ENCODE measurements around the gene PJA1. TPM values are rescaled to one million over a fixed set of nuclear protein-coding genes. Genes with fewer than 3 reads are reported as not detected.

PJA1 gene
- total and polyA plus RNA-seq, 2 donors (not counting 3 experiments of a cell fraction or from before 2014, with no cell fraction given): 8.2 to 16.1 TPM

GRCh38 chrX:69146739-69147138, 18.5 kb downstream of the PJA1 start:
- POLR2A ChIA-PET: no interaction called here
- no peaks in the 10 kb centered on the region for H3K36me3 ChIP-seq (ENCODE audit: control insufficient read depth in 2 of 2, extremely low read depth in 1 of 2, insufficient read depth in 2 of 2, low read length in 2 of 2)
- TF ChIP-seq POLR2A (IDR thresholded peaks at IDR 0.05; ENCODE audit: low read depth, low read length) (no peak), POLR2AphosphoS5 (IDR thresholded peaks at IDR 0.05; ENCODE audit: insufficient read depth, low read depth, low read length) (no peak)
- intact Hi-C loops (cut with micrococcal nuclease) (no loop called here), dilution Hi-C loops (cut with MboI; ENCODE audit: extremely low pct_ligation_motif_present, low sequenced_read_pairs) (no loop called here)
- CTCF ChIA-PET: no interaction called here
- no peaks in the 10 kb centered on the region for H4K20me1 ChIP-seq (replicated peaks; ENCODE audit: control insufficient read depth, extremely low read depth, insufficient read depth, low read length)
- H3K9ac ChIP-seq (replicated peaks; ENCODE audit: extremely low read depth, insufficient read depth, low read length): no peak overlapping the region
- no peaks in the 10 kb centered on the region for H3K4me1 ChIP-seq (ENCODE audit: control insufficient read depth, extremely low read depth, insufficient read depth, low read length)
- H3K4me2 ChIP-seq (ENCODE audit: insufficient read depth, low read length): no peak overlapping the region
- no peaks in the 10 kb centered on the region for H3K79me2 ChIP-seq (ENCODE audit: control insufficient read depth, insufficient read depth, low read length)
- no TSS peak for BruUV-seq (replicated peaks)
- no peak overlapping the region for H2AFZ ChIP-seq (ENCODE audit: low read depth, low read length)
- no peak overlapping the region for H3K27ac ChIP-seq (ENCODE audit: insufficient read depth, low read depth, low read length)
- no peaks in the 10 kb centered on the region for H3K9me3 ChIP-seq (replicated peaks; ENCODE audit: control insufficient read depth, insufficient read depth, low read length)
- FAIRE-seq (no peak), DNase-seq (ENCODE audit: low read depth, low spot score) (no peak)
- no peaks in the 10 kb centered on the region for H3K9me1 ChIP-seq (replicated peaks; ENCODE audit: control insufficient read depth, extremely low read depth, insufficient read depth, low read length)
- H3K4me3 ChIP-seq (replicated peaks in 1 of 3; ENCODE audit: insufficient read depth in 1 of 3, low read depth in 1 of 3, low read length in 3 of 3): no peak overlapping the region
- H3K27me3 ChIP-seq (ENCODE audit: control insufficient read depth in 2 of 2, insufficient read depth in 2 of 2, low read length in 2 of 2): no peaks in the 10 kb centered on the region

- H3K9me3 ChIP-seq (replicated peaks; ENCODE audit: control insufficient read depth, insufficient read depth, low read length): no peaks in the 10 kb centered on the region
- no peaks in the 10 kb centered on the region for H3K79me2 ChIP-seq (ENCODE audit: control insufficient read depth, insufficient read depth, low read length)
- H3K27ac ChIP-seq (ENCODE audit: insufficient read depth, low read depth, low read length): no peak overlapping the region
- no peaks in the 10 kb centered on the region for H3K4me1 ChIP-seq (ENCODE audit: control insufficient read depth, extremely low read depth, insufficient read depth, low read length)
- no peak overlapping the region for H2AFZ ChIP-seq (ENCODE audit: low read depth, low read length)
- FAIRE-seq: no peak
- H3K4me3 ChIP-seq (replicated peaks in 1 of 3; ENCODE audit: insufficient read depth in 1 of 3, low read depth in 1 of 3, low read length in 3 of 3): no peak overlapping the region
- TF ChIP-seq MYC (IDR thresholded peaks at IDR 0.05; ENCODE audit: low read depth, low read length): no peak
- no peak for TF ChIP-seq MAX (IDR thresholded peaks at IDR 0.05; ENCODE audit: insufficient read depth, insufficient read length)
- no peak for TF ChIP-seq GATA2 (IDR thresholded peaks at IDR 0.05; ENCODE audit: insufficient read depth, insufficient read length, low read depth, low read length)
- TF ChIP-seq POLR2AphosphoS5 (IDR thresholded peaks at IDR 0.05; ENCODE audit: insufficient read depth, low read depth, low read length): no peak
- TF ChIP-seq EZH2 (IDR thresholded peaks at IDR 0.05; ENCODE audit: borderline replicate concordance, low read depth, low read length, severe bottlenecking): no peak
- TF ChIP-seq POLR2A (IDR thresholded peaks at IDR 0.05; ENCODE audit: low read depth, low read length): no peak
- TF ChIP-seq CTCF (IDR thresholded peaks at IDR 0.05; ENCODE audit: extremely low read depth in 1 of 2, insufficient read depth in 1 of 2, low read depth in 1 of 2, low read length in 2 of 2): no peak
- no peak for TF ChIP-seq FOS (IDR thresholded peaks at IDR 0.05; ENCODE audit: borderline replicate concordance, insufficient read depth, low read length)
- no peak for TF ChIP-seq JUN (IDR thresholded peaks at IDR 0.05; ENCODE audit: borderline replicate concordance, insufficient read depth, insufficient read length, low read depth)
- no peaks in the 10 kb centered on the region for H3K9me1 ChIP-seq (replicated peaks; ENCODE audit: control insufficient read depth, extremely low read depth, insufficient read depth, low read length)
- H4K20me1 ChIP-seq (replicated peaks; ENCODE audit: control insufficient read depth, extremely low read depth, insufficient read depth, low read length): no peaks in the 10 kb centered on the region
- ChIA-PET POLR2A (no interaction called here), CTCF (interaction anchor here (1.2 kb wide), 1 partner anchor 318 kb away, joined by 3 read pairs; no protein-coding TSS in a partner anchor)
- H3K36me3 ChIP-seq (ENCODE audit: control insufficient read depth in 2 of 2, extremely low read depth in 1 of 2, insufficient read depth in 2 of 2, low read length in 2 of 2): no peaks in the 10 kb centered on the region
- no peak overlapping the region for H3K9ac ChIP-seq (replicated peaks; ENCODE audit: extremely low read depth, insufficient read depth, low read length)
- no TSS peak for BruUV-seq (replicated peaks)
- H3K27me3 ChIP-seq (ENCODE audit: control insufficient read depth in 2 of 2, insufficient read depth in 2 of 2, low read length in 2 of 2): no peaks in the 10 kb centered on the region
- dilution Hi-C loops (cut with MboI; ENCODE audit: extremely low pct_ligation_motif_present, low sequenced_read_pairs) (no loop called here), intact Hi-C loops (cut with micrococcal nuclease) (no loop called here)
- no peak for DNase-seq (ENCODE audit: low read depth, low spot score)
- no peak overlapping the region for H3K4me2 ChIP-seq (ENCODE audit: insufficient read depth, low read length)
Observed at GRCh38 chrX:69145714-69146113, 19.5 kb downstream of the PJA1 start.
